Ishikawa (cell line): ENCODE measurements around the gene KLHL33.

Source experiments
- CEBPB ChIP-seq: IDR thresholded peaks from 2 replicates; pipeline ENCODE4 v1.6.1; 2012
- CREB1 ChIP-seq: IDR thresholded peaks from 2 replicates; pipeline ENCODE4 v1.6.1; 2012; ENCODE audit warnings: low read depth
- EGR1 ChIP-seq: IDR thresholded peaks from 2 replicates; pipeline ENCODE4 v1.6.1; 2012
- EP300 ChIP-seq: IDR thresholded peaks from 2 replicates; pipeline ENCODE4 v1.6.1; 2012; ENCODE audit warnings: borderline replicate concordance
- FOXM1 ChIP-seq: IDR thresholded peaks from 2 replicates; pipeline ENCODE4 v1.6.1; 2012; ENCODE audit warnings: low read depth, borderline replicate concordance
- NFIC ChIP-seq: IDR thresholded peaks from 2 replicates; pipeline ENCODE4 v1.6.1; 2012
- RAD21 ChIP-seq: IDR thresholded peaks from 2 replicates; pipeline ENCODE4 v1.6.1; 2012; ENCODE audit warnings: low read depth
- TAF1 ChIP-seq: IDR thresholded peaks from 2 replicates; pipeline ENCODE4 v1.6.1; 2012; ENCODE audit warnings: low read depth, mild to moderate bottlenecking
- TCF12 ChIP-seq: IDR thresholded peaks from 2 replicates; pipeline ENCODE4 v1.6.1; 2012; ENCODE audit warnings: low read depth
- TEAD4 ChIP-seq: IDR thresholded peaks from 2 replicates; pipeline ENCODE4 v1.6.1; 2012
- YY1 ChIP-seq: IDR thresholded peaks from 2 replicates; pipeline ENCODE4 v1.6.1; 2012; ENCODE audit warnings: low read depth
- ZBTB7A ChIP-seq: IDR thresholded peaks from 2 replicates; pipeline ENCODE4 v1.6.1; 2012; ENCODE audit warnings: low read depth
- TF ChIP-seq, protein P1 (sequence below): IDR thresholded peaks from 2 replicates; pipeline ENCODE4 v1.6.1; 2012
- TF ChIP-seq, protein P2 (sequence below): IDR thresholded peaks from 2 replicates; pipeline ENCODE4 v1.6.1; 2012
- TF ChIP-seq, protein P3 (sequence below): IDR thresholded peaks from 2 replicates; pipeline ENCODE4 v1.6.1; 2012; ENCODE audit warnings: low read depth, mild to moderate bottlenecking

Gene KLHL33

DNA sequence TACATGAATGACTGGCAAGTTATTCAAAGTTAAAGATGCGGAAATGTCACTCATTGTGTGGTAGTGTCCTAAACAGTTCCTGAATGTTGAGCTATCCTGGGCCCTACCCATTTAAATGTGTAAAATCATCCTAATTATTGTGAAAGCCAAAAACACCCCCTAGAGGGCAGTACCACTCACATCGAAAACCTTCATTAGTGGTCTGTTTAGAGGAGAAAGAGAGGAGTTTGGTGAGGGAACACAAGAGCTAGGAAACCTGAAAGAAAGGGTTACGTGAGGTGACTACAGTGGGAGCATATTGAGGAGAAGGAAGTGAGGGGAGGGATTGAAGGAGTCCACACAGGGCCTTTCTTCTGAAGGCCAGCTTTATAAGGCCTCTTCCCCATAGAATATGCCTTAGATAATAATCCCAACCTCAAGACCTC lies 20.2 kb downstream of the KLHL33 start:
- TF ChIP-seq, protein P1, sequence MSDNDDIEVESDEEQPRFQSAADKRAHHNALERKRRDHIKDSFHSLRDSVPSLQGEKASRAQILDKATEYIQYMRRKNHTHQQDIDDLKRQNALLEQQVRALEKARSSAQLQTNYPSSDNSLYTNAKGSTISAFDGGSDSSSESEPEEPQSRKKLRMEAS: no peak
- peak; percentile 57 for TF ChIP-seq RAD21

DNA sequence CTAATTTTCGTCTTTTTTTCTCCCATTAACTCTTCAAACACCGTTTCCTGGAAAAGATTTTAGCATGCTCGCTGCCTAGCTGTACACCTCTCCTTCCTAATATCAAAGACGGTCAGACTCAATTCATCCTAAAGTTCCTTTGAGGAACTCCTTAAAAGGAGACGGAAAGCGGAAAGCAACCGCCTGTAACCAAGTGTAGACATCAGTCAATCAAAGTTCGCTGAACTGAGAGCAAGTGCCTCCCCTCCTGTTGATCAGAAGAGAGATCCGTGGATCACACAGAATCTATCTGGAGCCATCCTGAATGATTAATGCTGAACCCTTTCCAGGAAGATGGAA lies 22.3 kb downstream of the KLHL33 start:
- no peak for TF ChIP-seq RAD21
- no peak for TF ChIP-seq TCF12
- TF ChIP-seq, protein P1: no peak
- TF ChIP-seq, protein P2, sequence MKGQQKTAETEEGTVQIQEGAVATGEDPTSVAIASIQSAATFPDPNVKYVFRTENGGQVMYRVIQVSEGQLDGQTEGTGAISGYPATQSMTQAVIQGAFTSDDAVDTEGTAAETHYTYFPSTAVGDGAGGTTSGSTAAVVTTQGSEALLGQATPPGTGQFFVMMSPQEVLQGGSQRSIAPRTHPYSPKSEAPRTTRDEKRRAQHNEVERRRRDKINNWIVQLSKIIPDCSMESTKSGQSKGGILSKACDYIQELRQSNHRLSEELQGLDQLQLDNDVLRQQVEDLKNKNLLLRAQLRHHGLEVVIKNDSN: no peak
- TF ChIP-seq NFIC: no peak
- TF ChIP-seq CEBPB: no peak
- TF ChIP-seq FOXM1: no peak
- TF ChIP-seq YY1: no peak
- no peak for TF ChIP-seq EGR1
- no peak for TF ChIP-seq EP300
- TF ChIP-seq CREB1: no peak
- TF ChIP-seq TAF1: no peak
- no peak for TF ChIP-seq TEAD4
- TF ChIP-seq ZBTB7A: no peak
- TF ChIP-seq, protein P3, sequence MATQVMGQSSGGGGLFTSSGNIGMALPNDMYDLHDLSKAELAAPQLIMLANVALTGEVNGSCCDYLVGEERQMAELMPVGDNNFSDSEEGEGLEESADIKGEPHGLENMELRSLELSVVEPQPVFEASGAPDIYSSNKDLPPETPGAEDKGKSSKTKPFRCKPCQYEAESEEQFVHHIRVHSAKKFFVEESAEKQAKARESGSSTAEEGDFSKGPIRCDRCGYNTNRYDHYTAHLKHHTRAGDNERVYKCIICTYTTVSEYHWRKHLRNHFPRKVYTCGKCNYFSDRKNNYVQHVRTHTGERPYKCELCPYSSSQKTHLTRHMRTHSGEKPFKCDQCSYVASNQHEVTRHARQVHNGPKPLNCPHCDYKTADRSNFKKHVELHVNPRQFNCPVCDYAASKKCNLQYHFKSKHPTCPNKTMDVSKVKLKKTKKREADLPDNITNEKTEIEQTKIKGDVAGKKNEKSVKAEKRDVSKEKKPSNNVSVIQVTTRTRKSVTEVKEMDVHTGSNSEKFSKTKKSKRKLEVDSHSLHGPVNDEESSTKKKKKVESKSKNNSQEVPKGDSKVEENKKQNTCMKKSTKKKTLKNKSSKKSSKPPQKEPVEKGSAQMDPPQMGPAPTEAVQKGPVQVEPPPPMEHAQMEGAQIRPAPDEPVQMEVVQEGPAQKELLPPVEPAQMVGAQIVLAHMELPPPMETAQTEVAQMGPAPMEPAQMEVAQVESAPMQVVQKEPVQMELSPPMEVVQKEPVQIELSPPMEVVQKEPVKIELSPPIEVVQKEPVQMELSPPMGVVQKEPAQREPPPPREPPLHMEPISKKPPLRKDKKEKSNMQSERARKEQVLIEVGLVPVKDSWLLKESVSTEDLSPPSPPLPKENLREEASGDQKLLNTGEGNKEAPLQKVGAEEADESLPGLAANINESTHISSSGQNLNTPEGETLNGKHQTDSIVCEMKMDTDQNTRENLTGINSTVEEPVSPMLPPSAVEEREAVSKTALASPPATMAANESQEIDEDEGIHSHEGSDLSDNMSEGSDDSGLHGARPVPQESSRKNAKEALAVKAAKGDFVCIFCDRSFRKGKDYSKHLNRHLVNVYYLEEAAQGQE: no peak

DNA sequence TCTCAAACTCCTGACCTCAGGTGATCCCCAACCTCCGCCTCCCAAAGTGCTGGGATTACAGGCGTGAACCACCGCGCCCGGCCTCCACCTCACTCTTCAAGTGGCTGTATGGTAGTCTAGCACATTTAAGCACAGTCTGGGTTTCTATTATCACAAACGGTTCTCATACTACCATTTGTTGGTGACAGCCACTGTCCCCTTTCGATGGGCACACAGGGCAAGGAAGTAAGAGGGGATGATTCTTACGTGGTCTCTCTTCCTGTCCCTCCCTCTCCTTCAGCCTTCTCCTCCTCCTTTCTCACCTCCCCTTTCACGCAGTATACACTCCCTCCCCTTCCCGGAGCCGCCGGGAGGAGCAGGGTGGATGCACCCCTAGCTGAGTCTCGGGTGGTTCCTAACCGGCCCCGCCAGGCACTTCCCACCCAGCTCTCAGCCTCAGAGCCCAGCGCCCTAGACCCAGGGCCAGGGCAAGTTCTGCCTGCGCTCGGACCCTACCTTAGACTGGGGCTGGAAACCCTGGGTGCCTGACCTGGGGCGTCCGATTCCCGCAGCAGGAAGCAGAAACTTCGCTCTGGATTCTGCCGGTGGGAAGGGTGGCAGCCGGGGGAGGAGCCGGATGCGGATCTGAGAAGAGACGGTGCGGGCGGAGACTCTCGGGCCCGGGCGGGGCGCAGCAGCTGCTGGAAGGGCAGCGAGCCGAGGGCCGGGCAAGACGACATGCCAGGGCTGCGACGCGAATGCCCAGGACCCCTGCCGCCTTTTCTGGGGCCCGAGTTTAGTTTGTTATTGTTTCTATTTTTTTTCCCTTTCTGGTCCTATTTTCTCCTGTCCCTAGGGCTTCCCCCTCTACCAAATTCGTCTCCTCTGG lies 22.9 kb downstream of the KLHL33 start, which contains the start of gene TEP1:
Gene TEP1 (minus strand): TSS at position 626 of the 868 bp plus-strand sequence. CDS start 5,062 bp downstream, outside the sequence.
- 0 out of 2 replicates have a peak, but pooled peaks have one; percentile 12 for TF ChIP-seq EGR1
- no peak for TF ChIP-seq RAD21
- TF ChIP-seq, protein P3: no peak
- TF ChIP-seq FOXM1: no peak
- no peak for TF ChIP-seq YY1
- TF ChIP-seq CREB1: no peak
- TF ChIP-seq, protein P1: no peak; the same call in none of the 2 replicates
- TF ChIP-seq ZBTB7A: 0 out of 2 replicates have a peak, but pooled peaks have one; percentile 36
- no peak for TF ChIP-seq EP300
- TF ChIP-seq, protein P2: no peak
- 0 out of 2 replicates have a peak, but pooled peaks have one; percentile 13 for TF ChIP-seq TCF12
- TF ChIP-seq NFIC: no peak
- TF ChIP-seq CEBPB: no peak
- peak; percentile 68 for TF ChIP-seq TAF1
- TF ChIP-seq TEAD4: no peak

DNA sequence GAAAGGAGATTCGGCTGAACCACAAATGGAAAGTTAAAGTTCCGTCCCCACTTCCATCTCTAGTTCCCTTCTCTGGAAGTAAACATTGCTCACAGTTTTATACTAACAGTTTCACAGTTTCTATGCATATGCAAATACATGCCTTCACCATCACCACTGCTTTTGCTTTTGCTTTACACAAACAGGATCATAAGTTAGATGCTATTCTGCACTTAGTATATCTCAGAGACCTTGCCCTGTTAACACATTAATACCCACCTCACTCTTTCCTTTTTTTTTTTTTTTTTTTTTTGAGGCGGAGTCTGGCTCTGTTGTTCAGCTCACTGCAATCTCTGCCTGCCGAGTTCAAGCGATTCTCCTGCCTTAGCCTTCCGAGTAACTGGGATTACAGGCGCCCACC lies 23.6 kb downstream of the KLHL33 start:
- TF ChIP-seq YY1 (no peak), CEBPB (no peak), ZBTB7A (no peak), EGR1 (no peak), TAF1 (no peak), CREB1 (no peak), TEAD4 (no peak), NFIC (no peak), EP300 (no peak)
- TF ChIP-seq, protein P3: no peak
- TF ChIP-seq, protein P1: no peak
- TF ChIP-seq, protein P2: no peak
